A673 (cell line): ENCODE data around the gene F11. TPM values are rescaled to one million over a fixed set of nuclear protein-coding genes. Genes with fewer than 3 reads are reported as not detected.
"Not testable (repeated sequence)": the region's sequence is repeated elsewhere in the genome, so short reads cannot be mapped to it uniquely, and the experiment has no call there.

Experiments
- BruUV-seq: library from RNA; stranded (reverse); fragments of 400-500 nt; replicated peaks from 2 replicates; lab custom pipeline; 2021; lab: Mats Ljungman, UMichigan
- CTCF ChIA-PET: fragments of 300-600 bp; sonication (Branson Sonifier 250); formaldehyde crosslinking; loops from one replicate; lab custom pipeline; 2022; ENCODE audit warnings: antibody characterized with exemption; lab: Charles Lee
- POLR2A ChIA-PET: fragments of 300-600 bp; sonication (Branson Sonifier 250); formaldehyde crosslinking; loops from one replicate; lab custom pipeline; 2022; ENCODE audit warnings: antibody characterized with exemption; ENCODE audit not compliant: low non-redundant PET; lab: Charles Lee
- DNase-seq: peaks from one replicate; pipeline ENCODE4 v3.0.0-alpha.2; 2015; ENCODE audit warnings: low spot score
- H3K27ac ChIP-seq: fragments of 200-600 bp; sonication (generic); 2 replicates; pipeline ENCODE4 v1.5.1; 2016; ENCODE audit warnings: mixed run types, low read depth, mild to moderate bottlenecking, mixed read lengths, antibody characterized with exemption, low read length; ENCODE audit not compliant: poor library complexity, severe bottlenecking
- H3K27me3 ChIP-seq: fragments of 200-600 bp; sonication (generic); replicated peaks from 2 replicates; pipeline ENCODE4 v1.6.1; 2017; ENCODE audit warnings: mixed run types, low read depth, mild to moderate bottlenecking, mixed read lengths, antibody characterized with exemption, low read length; ENCODE audit not compliant: insufficient read depth, poor library complexity
- H3K36me3 ChIP-seq: fragments of 200-600 bp; sonication (generic); 2 replicates; pipeline ENCODE4 v1.6.1; 2016; ENCODE audit warnings: mixed run types, mild to moderate bottlenecking, mixed read lengths, antibody characterized with exemption, low read length; ENCODE audit not compliant: insufficient read depth, poor library complexity, severe bottlenecking
- H3K4me1 ChIP-seq: fragments of 200-600 bp; sonication (generic); 2 replicates; pipeline ENCODE4 v1.6.1; 2017; ENCODE audit warnings: mixed run types, mild to moderate bottlenecking, mixed read lengths, antibody characterized with exemption, low read length; ENCODE audit not compliant: insufficient read depth, poor library complexity, severe bottlenecking
- H3K4me3 ChIP-seq: fragments of 200-600 bp; sonication (generic); 2 replicates; pipeline ENCODE4 v1.5.1; 2016; ENCODE audit warnings: low read depth, mixed run types, mild to moderate bottlenecking, mixed read lengths, low read length; ENCODE audit not compliant: poor library complexity, severe bottlenecking
- H3K9me3 ChIP-seq: fragments of 200-600 bp; sonication (generic); 2 replicates; pipeline ENCODE4 v1.6.1; 2016; ENCODE audit warnings: mixed run types, low read depth, mild to moderate bottlenecking, mixed read lengths, antibody characterized with exemption, low read length; ENCODE audit not compliant: poor library complexity, severe bottlenecking
- EZH2 ChIP-seq: fragments of 200-600 bp; sonication (generic); IDR thresholded peaks from 2 replicates; pipeline ENCODE4 v1.6.1; 2017; ENCODE audit warnings: borderline replicate concordance, low read depth, mild to moderate bottlenecking, mixed read lengths, antibody characterized with exemption, low read length; ENCODE audit not compliant: poor library complexity, severe bottlenecking
- intact Hi-C: fragments of 100-400 bp; cut with micrococcal nuclease; formaldehyde crosslinking; loops from one replicate; pipeline ENCODE4 v1.10.0; 2022; ENCODE audit not compliant: unreplicated experiment
- total RNA-seq: library from RNA; stranded (reverse); gene quantifications from 2 replicates; pipeline ENCODE4 v1.2.3, GENCODE V29; 2021
- TF ChIP-seq, protein P1 (sequence below): fragments of 300-800, 200-600 bp; sonication (generic); conservative IDR thresholded peaks from 2 replicates; pipeline ENCODE4 v1.5.1; 2017; ENCODE audit warnings: low read depth, mild to moderate bottlenecking, antibody characterized with exemption, low read length, moderate library complexity, mixed read lengths

F11 gene
- total RNA-seq, 1 experiment from 2014 or later = 0.24 TPM

- Histone ChIP-seq H3K4me1 (no peaks in the 10 kb centered on the region), H3K4me3 (no peak overlapping the region), H3K9me3 (no peaks in the 10 kb centered on the region), H3K27ac (no peak overlapping the region), H3K36me3 (no peaks in the 10 kb centered on the region), H3K27me3 (no peaks in the 10 kb centered on the region)
- no peak for TF ChIP-seq EZH2
- TF ChIP-seq, protein P1, sequence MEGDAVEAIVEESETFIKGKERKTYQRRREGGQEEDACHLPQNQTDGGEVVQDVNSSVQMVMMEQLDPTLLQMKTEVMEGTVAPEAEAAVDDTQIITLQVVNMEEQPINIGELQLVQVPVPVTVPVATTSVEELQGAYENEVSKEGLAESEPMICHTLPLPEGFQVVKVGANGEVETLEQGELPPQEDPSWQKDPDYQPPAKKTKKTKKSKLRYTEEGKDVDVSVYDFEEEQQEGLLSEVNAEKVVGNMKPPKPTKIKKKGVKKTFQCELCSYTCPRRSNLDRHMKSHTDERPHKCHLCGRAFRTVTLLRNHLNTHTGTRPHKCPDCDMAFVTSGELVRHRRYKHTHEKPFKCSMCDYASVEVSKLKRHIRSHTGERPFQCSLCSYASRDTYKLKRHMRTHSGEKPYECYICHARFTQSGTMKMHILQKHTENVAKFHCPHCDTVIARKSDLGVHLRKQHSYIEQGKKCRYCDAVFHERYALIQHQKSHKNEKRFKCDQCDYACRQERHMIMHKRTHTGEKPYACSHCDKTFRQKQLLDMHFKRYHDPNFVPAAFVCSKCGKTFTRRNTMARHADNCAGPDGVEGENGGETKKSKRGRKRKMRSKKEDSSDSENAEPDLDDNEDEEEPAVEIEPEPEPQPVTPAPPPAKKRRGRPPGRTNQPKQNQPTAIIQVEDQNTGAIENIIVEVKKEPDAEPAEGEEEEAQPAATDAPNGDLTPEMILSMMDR = no peak
- no TSS peak for BruUV-seq
- ChIA-PET POLR2A (no interaction called here), CTCF (no interaction called here)
- intact Hi-C loops = no loop called here
- no peak for DNase-seq
Observed at GRCh38 chr4:186240848-186241491, 25.0 kb upstream of the F11 start.

DNA sequence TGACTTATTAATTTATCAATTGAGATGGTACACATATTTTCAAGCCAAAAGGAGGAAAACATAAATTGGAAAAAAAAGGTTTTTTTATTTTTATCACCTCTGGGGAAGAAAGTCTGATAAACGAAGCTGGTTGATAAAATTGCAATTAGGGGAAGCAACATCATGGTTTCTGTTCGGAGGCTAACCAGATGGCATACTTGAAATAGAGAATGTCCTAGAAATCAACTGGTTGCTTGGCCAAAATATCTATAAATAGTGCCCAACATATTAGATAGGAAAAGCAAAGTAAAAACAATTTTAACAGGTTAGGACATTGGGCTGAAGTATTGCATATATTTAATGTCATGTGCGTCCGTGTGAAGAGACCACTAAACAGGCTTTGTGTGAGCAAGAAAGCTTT, 24.4 kb upstream of the F11 start:
- no TSS peak for BruUV-seq
- TF ChIP-seq, protein P1 = no peak
- no peak for TF ChIP-seq EZH2
- POLR2A ChIA-PET = no interaction called here
- H3K4me1 ChIP-seq = no peaks in the 10 kb centered on the region
- H3K27me3 ChIP-seq = no peaks in the 10 kb centered on the region
- H3K36me3 ChIP-seq = no peaks in the 10 kb centered on the region
- DNase-seq = no peak
- H3K27ac ChIP-seq = no peak overlapping the region
- H3K4me3 ChIP-seq = no peak overlapping the region
- H3K9me3 ChIP-seq = no peaks in the 10 kb centered on the region
- intact Hi-C loops = no loop called here
- CTCF ChIA-PET = no interaction called here

DNA sequence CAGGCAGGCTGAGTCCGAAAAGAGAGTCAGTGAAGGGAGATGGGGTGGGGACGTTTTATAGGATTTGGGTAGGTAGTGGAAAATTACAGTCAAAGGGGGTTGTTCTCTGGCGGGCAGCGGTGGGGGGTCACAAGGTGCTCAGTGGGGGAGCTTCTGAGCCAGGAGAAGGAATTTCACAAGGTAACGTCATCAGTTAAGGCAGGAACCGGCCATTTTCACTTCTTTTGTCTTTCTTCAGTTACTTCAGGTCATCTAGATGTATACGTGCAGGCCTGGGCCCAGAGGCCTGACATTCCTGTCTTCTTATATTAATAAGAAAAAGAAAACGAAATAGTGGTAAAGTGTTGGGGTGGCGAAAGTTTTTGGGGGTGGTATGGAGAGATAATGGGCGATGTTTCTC, 24.0 kb upstream of the F11 start:
- H3K27ac ChIP-seq, H3K36me3 ChIP-seq, H3K4me1 ChIP-seq, BruUV-seq, CTCF ChIA-PET, DNase-seq, POLR2A ChIA-PET, H3K27me3 ChIP-seq, H3K4me3 ChIP-seq, H3K9me3 ChIP-seq, intact Hi-C loops: not testable (repeated sequence)

DNA sequence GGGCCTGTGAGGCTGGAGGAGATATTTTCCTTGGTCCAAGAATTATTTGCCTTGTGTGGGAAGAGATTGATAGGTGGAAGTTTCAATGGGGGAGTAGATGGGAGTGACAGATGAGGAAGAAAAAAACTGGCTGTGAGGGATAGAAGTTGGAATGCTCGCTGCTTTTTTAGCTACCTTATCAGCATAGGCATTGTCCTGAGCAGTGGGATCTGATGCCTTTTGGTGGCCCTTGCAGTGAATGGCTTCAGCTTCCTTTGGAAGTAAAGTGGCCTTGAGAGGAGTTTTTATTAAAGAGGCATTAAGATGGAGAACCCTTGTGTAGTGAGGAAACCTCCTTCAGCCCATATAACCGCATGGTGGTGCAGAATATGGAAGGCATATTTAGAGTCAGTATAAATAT, 22.7 kb upstream of the F11 start:
- Histone ChIP-seq H3K4me1 (no peaks in the 10 kb centered on the region), H3K4me3 (no peak overlapping the region), H3K27me3 (no peaks in the 10 kb centered on the region), H3K9me3 (no peaks in the 10 kb centered on the region), H3K27ac (no peak overlapping the region), H3K36me3 (no peaks in the 10 kb centered on the region)
- intact Hi-C loops = no loop called here
- ChIA-PET CTCF (no interaction called here), POLR2A (no interaction called here)
- DNase-seq = no peak
- TF ChIP-seq, protein P1 = no peak
- no peak for TF ChIP-seq EZH2
- BruUV-seq = no TSS peak
